HL-60 (cell line): ENCODE data around the gene TBX18.

ENCODE experiments used
- DNase-seq, 2 experiments: peaks; one replicate each; pipeline ENCODE4 v3.0.0-alpha.2; 2010 to 2020; ENCODE audit warnings: low read depth in 1 of 2, low spot score in 1 of 2
- H3K27ac ChIP-seq: fragments of 250-450 bp; sonication (Bioruptor Pico); replicated peaks from 2 replicates; pipeline ENCODE4 v1.5.1; 2020; ENCODE audit warnings: mild to moderate bottlenecking, moderate library complexity
- H3K27me3 ChIP-seq: fragments of 250-450 bp; sonication (Bioruptor Pico); 2 replicates; pipeline ENCODE4 v1.5.1; 2021; ENCODE audit warnings: mild to moderate bottlenecking, moderate library complexity; ENCODE audit not compliant: insufficient read depth, poor library complexity, severe bottlenecking
- H3K4me3 ChIP-seq: replicated peaks from 2 replicates; pipeline ENCODE4 v1.5.1; 2011; ENCODE audit warnings: mild to moderate bottlenecking, control low read depth, low read length; ENCODE audit not compliant: insufficient read depth
- CTCF ChIP-seq: IDR thresholded peaks from one replicate; pipeline ENCODE4 v1.5.1; 2011; ENCODE audit warnings: low read length, control low read depth, inconsistent platforms; ENCODE audit not compliant: insufficient read depth
- GABPA ChIP-seq: IDR thresholded peaks from 2 replicates; pipeline ENCODE4 v1.6.1; 2012; ENCODE audit warnings: low read depth
- POLR2AphosphoS5 ChIP-seq: IDR thresholded peaks from 2 replicates; pipeline ENCODE4 v1.6.1; 2012; ENCODE audit warnings: low read depth
- SPI1 ChIP-seq: IDR thresholded peaks from 2 replicates; pipeline ENCODE4 v1.6.1; 2012; ENCODE audit warnings: low read depth, mild to moderate bottlenecking, borderline replicate concordance
- TF ChIP-seq, protein P1 (sequence below): IDR thresholded peaks from 2 replicates; pipeline ENCODE4 v1.6.1; 2012; ENCODE audit warnings: low read depth; ENCODE audit not compliant: insufficient replicate concordance

Gene TBX18

GRCh38 chr6:84740385-84740784 is 24.0 kb downstream of the TBX18 start:
- Histone ChIP-seq H3K27ac (no peak overlapping the region), H3K4me3 (no peak overlapping the region), H3K27me3 (no peaks in the 10 kb centered on the region)
- DNase-seq = no peak
- no peak for TF ChIP-seq GABPA
- TF ChIP-seq, protein P1, sequence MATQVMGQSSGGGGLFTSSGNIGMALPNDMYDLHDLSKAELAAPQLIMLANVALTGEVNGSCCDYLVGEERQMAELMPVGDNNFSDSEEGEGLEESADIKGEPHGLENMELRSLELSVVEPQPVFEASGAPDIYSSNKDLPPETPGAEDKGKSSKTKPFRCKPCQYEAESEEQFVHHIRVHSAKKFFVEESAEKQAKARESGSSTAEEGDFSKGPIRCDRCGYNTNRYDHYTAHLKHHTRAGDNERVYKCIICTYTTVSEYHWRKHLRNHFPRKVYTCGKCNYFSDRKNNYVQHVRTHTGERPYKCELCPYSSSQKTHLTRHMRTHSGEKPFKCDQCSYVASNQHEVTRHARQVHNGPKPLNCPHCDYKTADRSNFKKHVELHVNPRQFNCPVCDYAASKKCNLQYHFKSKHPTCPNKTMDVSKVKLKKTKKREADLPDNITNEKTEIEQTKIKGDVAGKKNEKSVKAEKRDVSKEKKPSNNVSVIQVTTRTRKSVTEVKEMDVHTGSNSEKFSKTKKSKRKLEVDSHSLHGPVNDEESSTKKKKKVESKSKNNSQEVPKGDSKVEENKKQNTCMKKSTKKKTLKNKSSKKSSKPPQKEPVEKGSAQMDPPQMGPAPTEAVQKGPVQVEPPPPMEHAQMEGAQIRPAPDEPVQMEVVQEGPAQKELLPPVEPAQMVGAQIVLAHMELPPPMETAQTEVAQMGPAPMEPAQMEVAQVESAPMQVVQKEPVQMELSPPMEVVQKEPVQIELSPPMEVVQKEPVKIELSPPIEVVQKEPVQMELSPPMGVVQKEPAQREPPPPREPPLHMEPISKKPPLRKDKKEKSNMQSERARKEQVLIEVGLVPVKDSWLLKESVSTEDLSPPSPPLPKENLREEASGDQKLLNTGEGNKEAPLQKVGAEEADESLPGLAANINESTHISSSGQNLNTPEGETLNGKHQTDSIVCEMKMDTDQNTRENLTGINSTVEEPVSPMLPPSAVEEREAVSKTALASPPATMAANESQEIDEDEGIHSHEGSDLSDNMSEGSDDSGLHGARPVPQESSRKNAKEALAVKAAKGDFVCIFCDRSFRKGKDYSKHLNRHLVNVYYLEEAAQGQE = no peak
- TF ChIP-seq POLR2AphosphoS5 = no peak
- TF ChIP-seq CTCF = no peak
- TF ChIP-seq SPI1 = no peak

- DNase-seq = no peak
- TF ChIP-seq POLR2AphosphoS5 (no peak), GABPA (no peak), CTCF (no peak), SPI1 (no peak)
- TF ChIP-seq, protein P1 = no peak
- Histone ChIP-seq H3K27ac (no peak overlapping the region), H3K27me3 (no peaks in the 10 kb centered on the region), H3K4me3 (no peak overlapping the region)
These were observed 24.6 kb downstream of the TBX18 start for GRCh38 chr6:84739866-84740208.

DNA sequence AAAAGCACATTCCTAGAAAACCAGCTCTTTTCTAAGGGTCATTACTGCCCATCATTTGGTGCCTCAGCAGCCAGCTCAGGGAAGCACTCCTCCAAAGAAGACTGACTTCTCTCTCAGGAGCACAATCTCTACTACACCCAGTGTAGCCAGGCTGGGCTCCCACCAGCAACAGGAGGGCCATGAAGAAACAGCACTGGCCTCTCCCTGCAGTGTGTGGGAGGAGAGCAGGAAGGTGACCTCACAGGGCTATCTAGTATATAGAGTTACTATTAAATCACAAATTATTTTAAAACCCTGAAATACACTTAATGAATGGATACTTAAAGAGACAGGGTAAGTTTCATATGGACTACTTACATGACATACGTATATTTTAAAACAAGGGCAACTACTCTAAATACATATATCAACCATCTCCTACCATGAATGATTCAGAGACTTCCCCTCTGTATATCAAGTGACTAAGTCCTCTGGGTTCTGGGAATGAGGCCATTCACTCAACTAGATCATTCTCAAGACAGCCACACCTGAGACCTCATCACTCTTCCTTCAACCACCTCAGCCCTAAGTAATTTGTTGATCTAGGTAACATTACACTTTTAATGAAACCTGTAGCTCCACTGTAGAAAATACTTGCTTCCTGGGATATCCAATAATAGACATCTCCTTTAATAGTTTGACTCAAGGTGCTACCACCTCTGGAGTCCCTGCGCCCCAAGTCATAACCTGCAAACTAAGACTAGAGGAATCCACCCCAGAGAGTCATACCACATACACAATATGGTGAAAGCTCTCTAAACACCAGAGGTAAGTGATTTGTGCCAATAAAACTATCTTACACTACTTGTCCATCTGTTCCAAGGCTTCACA is 25.2 kb downstream of the TBX18 start:
- no peak for DNase-seq
- Histone ChIP-seq H3K4me3 (no peak overlapping the region), H3K27me3 (no peaks in the 10 kb centered on the region), H3K27ac (no peak overlapping the region)
- no peak for TF ChIP-seq CTCF
- no peak for TF ChIP-seq GABPA
- TF ChIP-seq POLR2AphosphoS5 = no peak
- TF ChIP-seq SPI1 = no peak
- TF ChIP-seq, protein P1 = no peak
